HepG2 (cell line): ENCODE data around the gene DSE. TPM values are rescaled to one million over a fixed set of nuclear protein-coding genes. Genes with fewer than 3 reads are reported as not detected.
A peak's percentile ranks its signal among the peaks of the same experiment; 100 is the strongest.

Experiments
- ATAC-seq: fragments of 200-7000 bp; cut with Tn5 transposase; 3 replicates; pipeline ENCODE4 v1.9.1; 2020; ENCODE audit warnings: mild to moderate bottlenecking, moderate library complexity
- BruUV-seq: library from RNA; stranded (reverse); fragments of 400-500 nt; replicated peaks from 2 replicates; lab custom pipeline; 2021; lab: Mats Ljungman, UMichigan
- CTCF ChIA-PET: fragments of 300-600 bp; formaldehyde crosslinking; extraction: SDS; loops from one replicate; lab custom pipeline; 2021; ENCODE audit warnings: low total read pairs, inconsistent platforms, low intra/inter-chr PET ratio; lab: Yijun Ruan, JAX
- POLR2A ChIA-PET: fragments of 350-600 bp; sonication (Branson Sonifier 250); formaldehyde crosslinking; loops from one replicate; lab custom pipeline; 2020; ENCODE audit warnings: antibody characterized with exemption, inconsistent platforms; lab: Yijun Ruan, JAX
- DNase-seq: peaks from one replicate; pipeline ENCODE4 v3.0.0-alpha.2; 2015; ENCODE audit warnings: low spot score
- FAIRE-seq: peaks from 3 replicates; lab custom pipeline; 2011; peaks lifted over from hg19 to GRCh38; lab: Jason Lieb, UNC
- H2AFZ ChIP-seq: one replicate; pipeline ENCODE4 v1.6.1; 2011; ENCODE audit warnings: low read length, inconsistent platforms
- H3K27ac ChIP-seq: fragments of 300-600 bp; 3 replicates; pipeline ENCODE4 v1.8.0; 2011; ENCODE audit warnings: mixed run types, mild to moderate bottlenecking, mixed read lengths, low read length, inconsistent platforms; ENCODE audit not compliant: insufficient read depth; ENCODE audit errors: extremely low read length
- H3K27me3 ChIP-seq, 2 experiments: fragments of 200-600 bp in 1 of 2; 2 replicates in 1 of 2; 3 replicates in 1 of 2; pipeline versions ENCODE4 v1.6.0 to v1.8.0; 2011; ENCODE audit warnings: low read length in 2 of 2, mild to moderate bottlenecking in 2 of 2, moderate library complexity in 2 of 2, inconsistent platforms in 1 of 2; ENCODE audit not compliant: insufficient read depth in 2 of 2, control insufficient read depth in 1 of 2
- H3K36me3 ChIP-seq, 2 experiments: fragments of 200-600 bp in 1 of 2; replicated peaks in 1 of 2; 2 replicates in 1 of 2; 3 replicates in 1 of 2; pipeline versions ENCODE4 v1.5.1 to v1.8.0; 2011; ENCODE audit warnings: low read length in 2 of 2, inconsistent platforms in 1 of 2; ENCODE audit not compliant: insufficient read depth in 2 of 2, control insufficient read depth in 1 of 2
- H3K4me1 ChIP-seq: 2 replicates; pipeline ENCODE4 v1.5.1; 2012; ENCODE audit warnings: low read length, inconsistent platforms; ENCODE audit not compliant: insufficient read depth
- H3K4me2 ChIP-seq: 2 replicates; pipeline ENCODE4 v1.6.0; 2011; ENCODE audit warnings: low read depth, low read length, inconsistent platforms
- H3K4me3 ChIP-seq, 3 experiments: fragments of 200-600 bp in 1 of 3; sonication (generic), shearing (Covaris generic) in 1 of 3; replicated peaks in 1 of 3; 2 replicates each; pipeline ENCODE4 v1.5.1; 2011 to 2016; ENCODE audit warnings: low read length in 3 of 3, inconsistent platforms in 2 of 3, low read depth in 2 of 3, mild to moderate bottlenecking in 2 of 3, control low read depth in 1 of 3, mixed read lengths in 1 of 3; ENCODE audit not compliant: insufficient read depth in 1 of 3
- H3K79me2 ChIP-seq: one replicate; pipeline ENCODE4 v1.6.1; 2011; ENCODE audit warnings: low read length, inconsistent platforms; ENCODE audit not compliant: insufficient read depth
- H3K9ac ChIP-seq: 2 replicates; pipeline ENCODE4 v1.6.0; 2011; ENCODE audit warnings: mild to moderate bottlenecking, low read depth, low read length, inconsistent platforms; ENCODE audit not compliant: insufficient read depth
- H3K9me3 ChIP-seq: 2 replicates; pipeline ENCODE4 v1.5.1; 2012; ENCODE audit warnings: mild to moderate bottlenecking, low read length
- H4K20me1 ChIP-seq: 2 replicates; pipeline ENCODE4 v1.6.0; 2011; ENCODE audit warnings: inconsistent platforms, mild to moderate bottlenecking, low read length, moderate library complexity; ENCODE audit not compliant: insufficient read depth
- CHD4 ChIP-seq: fragments of 200-600 bp; sonication (generic); IDR thresholded peaks from 2 replicates; pipeline ENCODE4 v1.7.0; 2017; ENCODE audit warnings: mild to moderate bottlenecking, low read length, borderline replicate concordance
- HNRNPLL ChIP-seq: fragments of 200-400 bp; formaldehyde crosslinking; IDR thresholded peaks from 2 replicates; pipeline ENCODE4 v1.6.1; 2017; ENCODE audit warnings: mild to moderate bottlenecking, low read depth, low read length; ENCODE audit not compliant: poor library complexity, severe bottlenecking
- JUNB ChIP-seq: sonication (generic); formaldehyde crosslinking; IDR thresholded peaks from 2 replicates; pipeline ENCODE4 v1.8.0; 2022; ENCODE audit warnings: missing genetic modification reagents, mild to moderate bottlenecking, borderline replicate concordance
- NONO ChIP-seq, 2 experiments: fragments of 450-650 bp in 1 of 2; sonication (generic) in 1 of 2; formaldehyde crosslinking in 1 of 2; IDR thresholded peaks in 1 of 2; conservative IDR thresholded peaks in 1 of 2; 2 replicates each; pipeline versions ENCODE4 v1.6.1 to v1.8.0; 2017 to 2022; ENCODE audit warnings: mild to moderate bottlenecking in 1 of 2, missing genetic modification reagents in 1 of 2, moderate library complexity in 1 of 2
- PBX2 ChIP-seq: IDR thresholded peaks from 2 replicates; pipeline ENCODE4 v1.6.1; 2016; ENCODE audit warnings: control low read depth
- PCBP1 ChIP-seq: fragments of 200-400 bp; formaldehyde crosslinking; IDR thresholded peaks from 2 replicates; pipeline ENCODE4 v1.6.1; 2017; ENCODE audit warnings: mild to moderate bottlenecking, low read depth, low read length, borderline replicate concordance
- ZBTB2 ChIP-seq: sonication (generic); formaldehyde crosslinking; IDR thresholded peaks from 2 replicates; pipeline ENCODE4 v1.8.0; 2022; ENCODE audit warnings: low read depth, missing genetic modification reagents
- ZBTB44 ChIP-seq: sonication (generic); formaldehyde crosslinking; IDR thresholded peaks from 2 replicates; pipeline ENCODE4 v1.4.0; 2020; ENCODE audit warnings: missing genetic modification reagents
- ZNF121 ChIP-seq: sonication (generic); formaldehyde crosslinking; IDR thresholded peaks from 2 replicates; pipeline ENCODE4 v1.5.0; 2020; ENCODE audit warnings: mild to moderate bottlenecking, missing genetic modification reagents
- ZNF782 ChIP-seq: sonication (generic); formaldehyde crosslinking; IDR thresholded peaks from 2 replicates; pipeline ENCODE4 v1.4.0; 2020; ENCODE audit warnings: missing genetic modification reagents, mild to moderate bottlenecking, borderline replicate concordance
- ZNF792 ChIP-seq: IDR thresholded peaks from 2 replicates; pipeline ENCODE4 v1.6.1; 2016
- WGBS: methylation state at CpG from one replicate; pipeline ENCODE4 v1.1.6; 2017; ENCODE audit warnings: low lambda C conversion rate; 5-methylcytosine and 5-hydroxymethylcytosine counted together
- in situ Hi-C: cut with HindIII; loops from 2 replicates; pipeline ENCODE4 v1.10.0; 2017; ENCODE audit warnings: low pct_unique_long_range_greater_than_20kb; ENCODE audit not compliant: extremely low pct_ligation_motif_present
- intact Hi-C: fragments of 100-400 bp; cut with micrococcal nuclease; formaldehyde crosslinking; loops from one replicate; pipeline ENCODE4 v1.10.0; 2022; ENCODE audit not compliant: unreplicated experiment
- polyA plus RNA-seq, 8 experiments: library from polyadenylated mRNA; depleted of rRNA in 3 of 8; stranded (reverse) in 7 of 8; unstranded in 1 of 8; fragments of >200 nt; fragmentation: Illumina TruSeq in 4 of 8; extraction: Trizol in 4 of 8; gene quantifications; 2 replicates each; pipeline versions ENCODE4 v1.2.1 to v1.2.3, GENCODE V29; 2011 to 2016; ENCODE audit warnings: low read depth in 4 of 8, missing spikeins in 1 of 8, mixed read lengths in 1 of 8; ENCODE audit not compliant: insufficient read depth in 1 of 8
- total RNA-seq, 5 experiments: library from RNA; depleted of rRNA; stranded (reverse); fragments of >200 nt; fragmentation: Illumina TruSeq; extraction: Trizol; gene quantifications; 2 replicates each; pipeline ENCODE4 v1.2.3, GENCODE V29; 2016; ENCODE audit warnings: low read depth in 1 of 5

Gene DSE
- total and polyA plus RNA-seq, 2 of the 13 experiments (the other 11 are each of a cell fraction or from before 2014, with no cell fraction given): 2.6 to 4.6 TPM

GRCh38 chr6:116382587-116382986 lies 11.8 kb downstream of the DSE start:
- Histone ChIP-seq H3K36me3 (no peaks in the 10 kb centered on the region), H3K9ac (no peak overlapping the region), H4K20me1 (no peaks in the 10 kb centered on the region), H2AFZ (no peak overlapping the region), H3K4me2 (no peak overlapping the region), H3K4me3 (no peak overlapping the region), H3K4me1 (no peaks in the 10 kb centered on the region), H3K9me3 (no peaks in the 10 kb centered on the region)
- in situ Hi-C loops: no loop called here
- intact Hi-C loops: no loop called here
- ATAC-seq (no peak), DNase-seq (no peak), FAIRE-seq (peak; percentile 28)
- CTCF ChIA-PET: no interaction called here
- WGBS: 2% methylated on average over 1 of the region's 1 CpG
- POLR2A ChIA-PET: no interaction called here
- no TSS peak for BruUV-seq
- TF ChIP-seq ZBTB2 (CRISPR knock-in tag) (no peak), PBX2 (CRISPR knock-in tag) (no peak), ZNF121 (CRISPR knock-in tag) (no peak), PCBP1 (no peak), JUNB (CRISPR knock-in tag) (no peak), ZNF792 (CRISPR knock-in tag) (no peak), ZBTB44 (CRISPR knock-in tag) (no peak), CHD4 (no peak), NONO (IDR thresholded peaks at IDR 0.05) (no peak), NONO (CRISPR knock-in tag; conservative IDR thresholded peaks at IDR 0.05) (no peak), HNRNPLL (no peak), ZNF782 (CRISPR knock-in tag) (no peak)
- TF ChIP-seq, all 625 proteins: peak for 0
- no peak overlapping the region for H3K27ac ChIP-seq
- no peaks in the 10 kb centered on the region for H3K79me2 ChIP-seq
- H3K27me3 ChIP-seq: no peaks in the 10 kb centered on the region
